ENCODE measurements around the gene DDAH1.
A peak's percentile ranks its signal among the peaks of the same experiment; 100 is the strongest.
"Not testable (repeated sequence)": the region's sequence is repeated elsewhere in the genome, so short reads cannot be mapped to it uniquely, and the experiment has no call there.

The DDAH1 gene

DNA sequence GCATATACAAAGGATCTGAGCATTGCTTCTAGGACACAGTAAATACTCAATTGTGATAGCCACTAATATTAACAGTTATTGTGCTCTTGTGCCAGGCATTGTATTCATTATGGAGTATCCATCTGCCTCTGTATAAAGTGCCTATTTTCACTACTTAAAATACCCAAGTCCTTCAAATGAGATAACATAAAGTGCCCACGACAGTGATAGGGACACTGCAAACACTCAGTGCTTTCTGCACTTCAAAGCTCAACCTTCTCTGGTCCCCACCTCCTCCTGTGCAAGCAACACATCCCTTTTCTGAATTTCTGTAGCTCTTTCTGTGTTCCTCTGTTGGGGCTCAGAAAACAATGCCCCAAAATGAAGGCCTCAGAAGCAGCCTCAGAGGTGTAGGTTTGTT, 6.6 kb upstream of the DDAH1 start:
- no peaks in the 10 kb centered on the region for H3K9me3 ChIP-seq (ENCODE audit: control insufficient read depth in 2 of 2, low read length in 2 of 2)
- no peak overlapping the region for H3K9ac ChIP-seq (ENCODE audit: low read depth in 1 of 2, low read length in 2 of 2)
- no peaks in the 10 kb centered on the region for H3K27me3 ChIP-seq (ENCODE audit: control insufficient read depth in 2 of 2, insufficient read depth in 2 of 2, low read length in 2 of 2)
- no peaks in the 10 kb centered on the region for H3K36me3 ChIP-seq (ENCODE audit: control insufficient read depth in 2 of 2, insufficient read depth in 2 of 2, low read length in 2 of 2)
- H3K27ac ChIP-seq (ENCODE audit: low read depth in 2 of 2, low read length in 2 of 2): no peak overlapping the region
- H3K4me1 ChIP-seq (ENCODE audit: control insufficient read depth in 2 of 2, insufficient read depth in 2 of 2, low read length in 2 of 2): no peaks in the 10 kb centered on the region
- H3K4me3 ChIP-seq (ENCODE audit: low read length in 2 of 2): no peak overlapping the region

DNA sequence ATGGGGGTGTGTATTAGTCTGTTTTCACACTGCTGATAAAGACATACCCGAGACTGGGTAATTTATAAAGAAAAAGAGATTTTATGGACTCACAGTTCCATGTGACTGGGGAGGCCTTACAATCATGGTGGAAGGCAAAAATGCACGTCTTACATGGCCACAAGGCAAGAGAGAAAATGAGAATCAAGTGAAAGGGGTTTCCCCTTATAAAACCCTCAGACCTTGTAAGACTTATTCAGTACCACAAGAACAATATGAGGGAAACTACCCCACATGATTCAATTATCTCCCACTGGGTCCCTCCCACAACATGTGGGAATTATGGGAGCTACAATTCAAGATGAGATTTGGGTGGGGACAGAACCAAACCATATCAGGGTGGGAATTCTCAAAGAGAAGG, 5.2 kb upstream of the DDAH1 start:
- H3K36me3 ChIP-seq (ENCODE audit: control insufficient read depth in 2 of 2, insufficient read depth in 2 of 2, low read length in 2 of 2); H3K4me1 ChIP-seq (ENCODE audit: control insufficient read depth in 2 of 2, insufficient read depth in 2 of 2, low read length in 2 of 2); H3K9ac ChIP-seq (ENCODE audit: low read depth in 1 of 2, low read length in 2 of 2); H3K27me3 ChIP-seq (ENCODE audit: control insufficient read depth in 2 of 2, insufficient read depth in 2 of 2, low read length in 2 of 2); H3K4me3 ChIP-seq (ENCODE audit: low read length in 2 of 2); H3K27ac ChIP-seq (ENCODE audit: low read depth in 2 of 2, low read length in 2 of 2); H3K9me3 ChIP-seq (ENCODE audit: control insufficient read depth in 2 of 2, low read length in 2 of 2): not testable (repeated sequence)

DNA sequence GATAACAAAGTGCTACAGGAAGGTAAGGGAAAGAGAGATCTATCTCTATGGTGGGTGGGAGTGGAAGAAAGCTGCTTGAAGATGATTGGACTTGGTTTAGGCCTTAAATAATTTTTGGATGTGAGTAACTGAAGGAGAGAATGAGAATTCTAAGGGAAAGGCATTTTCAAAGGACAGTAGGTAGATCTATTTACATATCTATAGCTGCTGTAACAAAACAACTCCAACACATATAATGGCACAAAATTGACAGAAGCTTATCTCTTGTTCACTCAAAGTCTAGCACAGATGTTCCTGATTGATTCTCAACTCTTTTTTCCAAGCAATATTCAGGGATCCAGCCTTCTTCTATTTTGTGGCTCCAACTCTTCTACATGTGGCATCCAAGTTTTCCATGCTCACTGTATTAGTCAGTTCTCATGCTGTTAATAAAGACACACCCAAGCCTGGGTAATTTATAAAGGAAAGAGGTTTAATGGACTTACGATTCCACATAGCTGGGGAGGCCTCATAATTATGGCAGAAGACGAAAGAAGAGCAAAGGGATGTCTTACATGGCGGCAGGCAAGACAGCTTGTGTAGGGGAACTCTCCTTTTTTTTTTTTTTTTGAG, 3.1 kb upstream of the DDAH1 start:
- Histone ChIP-seq H3K9me3 (ENCODE audit: control insufficient read depth in 2 of 2, low read length in 2 of 2) (no peaks in the 10 kb centered on the region), H3K9ac (ENCODE audit: low read depth in 1 of 2, low read length in 2 of 2) (no peak overlapping the region), H3K36me3 (ENCODE audit: control insufficient read depth in 2 of 2, insufficient read depth in 2 of 2, low read length in 2 of 2) (no peaks in the 10 kb centered on the region), H3K27me3 (ENCODE audit: control insufficient read depth in 2 of 2, insufficient read depth in 2 of 2, low read length in 2 of 2) (no peaks in the 10 kb centered on the region), H3K4me1 (ENCODE audit: control insufficient read depth in 2 of 2, insufficient read depth in 2 of 2, low read length in 2 of 2) (peaks cover 4 to 9% of the 10 kb centered on the region in 2 donors), H3K27ac (ENCODE audit: low read depth in 2 of 2, low read length in 2 of 2) (no peak overlapping the region), H3K4me3 (ENCODE audit: low read length in 2 of 2) (no peak overlapping the region)

DNA sequence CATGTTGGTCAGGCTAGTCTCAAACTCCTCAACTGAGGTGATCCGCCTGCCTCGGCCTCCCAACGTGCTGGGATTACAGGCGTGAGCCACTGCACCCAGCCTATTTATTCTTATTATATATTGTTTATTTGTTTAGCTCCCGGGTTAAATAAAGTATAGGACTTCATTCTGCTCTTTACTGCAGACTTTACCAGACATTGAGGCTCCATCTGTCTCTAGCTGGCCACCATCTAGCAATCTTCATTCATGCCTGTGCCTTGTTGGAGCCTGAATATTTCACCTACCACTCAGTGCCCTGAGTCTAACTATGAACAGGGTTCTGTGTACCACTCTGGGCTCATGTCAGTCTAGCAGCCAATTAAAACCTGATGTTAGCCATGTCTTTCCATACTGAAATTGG, 2.1 kb upstream of the DDAH1 start:
- H3K36me3 ChIP-seq (ENCODE audit: control insufficient read depth in 2 of 2, insufficient read depth in 2 of 2, low read length in 2 of 2): no peaks in the 10 kb centered on the region
- H3K4me3 ChIP-seq (ENCODE audit: low read length in 2 of 2): no peak overlapping the region
- H3K4me1 ChIP-seq (ENCODE audit: control insufficient read depth in 2 of 2, insufficient read depth in 2 of 2, low read length in 2 of 2): peaks cover 8 to 16% of the 10 kb centered on the region in 2 donors

DNA sequence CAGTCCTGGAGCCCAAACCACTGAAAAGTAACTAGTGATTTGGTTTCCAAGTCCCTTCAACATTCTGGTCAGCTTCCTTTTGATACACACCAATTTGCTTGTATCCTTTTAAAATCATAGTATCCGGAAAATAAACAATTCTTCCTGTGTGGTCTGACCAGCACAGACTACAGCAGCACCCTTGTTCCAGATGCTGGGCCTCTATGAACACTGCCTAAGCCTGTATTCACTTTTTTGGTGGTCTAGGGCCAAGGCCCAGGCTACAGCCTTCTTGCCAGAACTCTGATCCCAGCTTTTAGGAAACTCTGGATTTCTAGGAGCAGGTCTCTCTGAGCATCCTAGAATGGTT, 801 bp upstream of the DDAH1 start:
- no peaks in the 10 kb centered on the region for H3K9me3 ChIP-seq (ENCODE audit: control insufficient read depth in 2 of 2, low read length in 2 of 2)
- no peaks in the 10 kb centered on the region for H3K36me3 ChIP-seq (ENCODE audit: control insufficient read depth in 2 of 2, insufficient read depth in 2 of 2, low read length in 2 of 2)
- peak overlapping the region; percentile 71 to 90 for H3K4me3 ChIP-seq (ENCODE audit: low read length in 2 of 2)
- H3K27ac ChIP-seq (ENCODE audit: low read depth in 2 of 2, low read length in 2 of 2): peak overlapping the region; percentile 85 to 92
- peaks cover 14 to 24% of the 10 kb centered on the region in 2 donors for H3K4me1 ChIP-seq (ENCODE audit: control insufficient read depth in 2 of 2, insufficient read depth in 2 of 2, low read length in 2 of 2)
- no peaks in the 10 kb centered on the region for H3K27me3 ChIP-seq (ENCODE audit: control insufficient read depth in 2 of 2, insufficient read depth in 2 of 2, low read length in 2 of 2)
- H3K9ac ChIP-seq (ENCODE audit: low read depth in 1 of 2, low read length in 2 of 2): peak overlapping the region in 1 of 2 donors; percentile 83

More for the DNA sequence above, 2.1 kb upstream of the DDAH1 start:
- Histone ChIP-seq H3K27me3 (ENCODE audit: control insufficient read depth in 2 of 2, insufficient read depth in 2 of 2, low read length in 2 of 2) (no peaks in the 10 kb centered on the region), H3K27ac (ENCODE audit: low read depth in 2 of 2, low read length in 2 of 2) (no peak overlapping the region), H3K9ac (ENCODE audit: low read depth in 1 of 2, low read length in 2 of 2) (no peak overlapping the region), H3K9me3 (ENCODE audit: control insufficient read depth in 2 of 2, low read length in 2 of 2) (no peaks in the 10 kb centered on the region)

DNA sequence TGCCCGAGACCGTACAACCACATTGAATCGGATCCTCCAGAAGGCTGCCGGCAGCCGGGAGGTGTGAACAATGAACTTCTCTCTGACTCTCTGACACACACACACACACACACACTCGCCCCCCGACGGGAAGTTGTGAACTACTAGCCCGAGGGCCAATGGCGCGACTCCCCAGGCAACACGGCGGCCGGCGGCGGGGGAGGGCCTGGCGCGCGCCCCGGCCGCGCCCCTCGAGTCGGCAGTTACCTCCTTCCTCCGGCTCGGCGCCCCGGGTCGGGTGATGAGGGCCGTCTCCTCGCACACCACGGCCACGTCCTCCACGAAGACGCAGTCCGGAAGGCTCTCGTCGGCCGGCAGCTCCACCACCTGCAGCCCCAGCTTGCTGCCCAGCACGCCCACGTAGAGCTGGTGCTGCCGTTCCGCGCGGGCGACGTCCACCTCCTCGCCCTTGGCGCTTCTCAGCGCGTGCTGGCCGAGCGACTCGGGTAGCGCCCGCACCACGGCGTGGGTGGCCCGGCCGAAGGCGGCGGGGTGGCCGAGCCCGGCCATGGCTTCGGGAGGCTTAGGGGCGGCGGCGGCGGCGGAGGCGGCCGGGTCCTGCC, 361 bp downstream of the DDAH1 start:
- peak overlapping the region; percentile 82 to 90 for H3K4me3 ChIP-seq (ENCODE audit: low read length in 2 of 2)
- peaks cover 22 to 31% of the 10 kb centered on the region in 2 donors for H3K4me1 ChIP-seq (ENCODE audit: control insufficient read depth in 2 of 2, insufficient read depth in 2 of 2, low read length in 2 of 2)
- no peaks in the 10 kb centered on the region for H3K36me3 ChIP-seq (ENCODE audit: control insufficient read depth in 2 of 2, insufficient read depth in 2 of 2, low read length in 2 of 2)
- no peaks in the 10 kb centered on the region for H3K9me3 ChIP-seq (ENCODE audit: control insufficient read depth in 2 of 2, low read length in 2 of 2)
- peak overlapping the region; percentile 85 to 92 for H3K27ac ChIP-seq (ENCODE audit: low read depth in 2 of 2, low read length in 2 of 2)
- peak overlapping the region; percentile 64 to 83 for H3K9ac ChIP-seq (ENCODE audit: low read depth in 1 of 2, low read length in 2 of 2)
- H3K27me3 ChIP-seq (ENCODE audit: control insufficient read depth in 2 of 2, insufficient read depth in 2 of 2, low read length in 2 of 2): no peaks in the 10 kb centered on the region

DNA sequence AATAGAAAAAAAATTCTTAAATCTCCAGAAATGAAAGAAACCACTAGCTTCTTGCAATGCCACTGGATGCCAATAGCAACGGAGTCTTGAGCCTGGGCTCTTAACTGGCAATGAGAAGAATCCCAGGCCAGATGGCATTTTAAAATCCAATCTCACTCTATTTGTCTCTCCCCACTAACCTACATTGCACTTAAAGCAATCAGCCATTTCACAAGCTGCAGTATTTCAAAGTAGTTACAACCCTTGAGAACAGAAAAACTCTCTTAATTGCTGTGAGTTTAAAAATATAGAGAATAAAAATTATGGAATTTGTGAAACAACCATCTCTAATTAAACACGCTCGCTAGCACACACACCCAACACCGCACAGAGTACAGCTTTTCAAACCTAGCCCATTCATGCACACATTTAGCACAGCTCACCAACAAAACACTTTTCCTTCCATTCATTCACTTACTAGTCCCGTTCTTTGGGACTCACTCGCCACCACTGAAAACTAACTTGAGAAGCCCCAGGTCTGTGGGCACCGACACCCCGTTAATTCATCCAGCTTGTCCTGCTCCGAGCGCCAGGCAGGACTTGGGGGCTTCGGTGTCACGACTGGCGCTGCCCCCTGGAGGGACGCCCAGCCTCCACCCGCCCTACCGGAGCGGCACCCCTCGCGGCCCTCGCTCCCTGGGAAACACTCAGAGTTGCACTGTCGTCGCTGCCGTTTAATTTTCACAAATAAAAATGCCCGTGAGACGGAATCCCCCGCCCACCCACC, 1.0 kb downstream of the DDAH1 start:
- no peaks in the 10 kb centered on the region for H3K36me3 ChIP-seq (ENCODE audit: control insufficient read depth in 2 of 2, insufficient read depth in 2 of 2, low read length in 2 of 2)
- no peaks in the 10 kb centered on the region for H3K27me3 ChIP-seq (ENCODE audit: control insufficient read depth in 2 of 2, insufficient read depth in 2 of 2, low read length in 2 of 2)
- peak overlapping the region; percentile 85 to 92 for H3K27ac ChIP-seq (ENCODE audit: low read depth in 2 of 2, low read length in 2 of 2)
- peak overlapping the region; percentile 64 to 83 for H3K9ac ChIP-seq (ENCODE audit: low read depth in 1 of 2, low read length in 2 of 2)
- H3K4me1 ChIP-seq (ENCODE audit: control insufficient read depth in 2 of 2, insufficient read depth in 2 of 2, low read length in 2 of 2): peaks cover 22 to 31% of the 10 kb centered on the region in 2 donors
- H3K4me3 ChIP-seq (ENCODE audit: low read length in 2 of 2): peak overlapping the region; percentile 82 to 90
- H3K9me3 ChIP-seq (ENCODE audit: control insufficient read depth in 2 of 2, low read length in 2 of 2): no peaks in the 10 kb centered on the region

DNA sequence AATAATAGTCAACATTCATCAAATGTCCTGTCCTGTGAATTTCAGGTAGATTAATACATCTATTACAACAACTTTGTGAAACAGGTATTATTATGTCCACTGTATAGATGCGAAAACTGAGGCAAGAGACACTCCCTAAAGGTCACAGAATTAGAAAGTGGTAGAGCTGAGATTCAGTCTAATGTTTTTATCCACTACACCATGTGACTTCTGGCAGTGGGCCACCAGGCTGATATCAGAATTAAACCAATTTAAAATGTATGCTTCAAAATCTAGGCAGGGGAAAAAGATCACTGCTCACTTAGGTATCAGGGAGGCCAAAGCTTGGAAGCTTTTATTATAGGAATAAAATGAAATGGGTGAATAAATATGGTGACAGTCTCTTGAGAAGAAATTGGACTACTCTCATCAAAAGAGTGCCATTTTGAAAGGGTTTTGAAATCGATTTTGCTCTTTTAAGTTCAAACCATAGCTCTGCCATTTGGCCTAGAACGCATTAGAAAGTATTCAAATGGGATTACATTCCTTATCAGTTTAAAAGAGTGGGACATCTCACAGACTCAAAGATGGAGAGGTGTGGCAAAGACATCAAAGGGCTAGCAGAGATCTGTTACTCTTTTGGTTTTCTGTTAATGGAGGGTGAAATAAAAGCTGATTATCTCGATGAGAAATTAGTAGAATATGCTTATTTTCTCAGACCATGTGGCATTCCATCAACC, 1.9 kb downstream of the DDAH1 start:
- Histone ChIP-seq H3K36me3 (ENCODE audit: control insufficient read depth in 2 of 2, insufficient read depth in 2 of 2, low read length in 2 of 2) (no peaks in the 10 kb centered on the region), H3K9me3 (ENCODE audit: control insufficient read depth in 2 of 2, low read length in 2 of 2) (no peaks in the 10 kb centered on the region), H3K27me3 (ENCODE audit: control insufficient read depth in 2 of 2, insufficient read depth in 2 of 2, low read length in 2 of 2) (no peaks in the 10 kb centered on the region), H3K9ac (ENCODE audit: low read depth in 1 of 2, low read length in 2 of 2) (peak overlapping the region in 1 of 2 donors; percentile 83), H3K4me1 (ENCODE audit: control insufficient read depth in 2 of 2, insufficient read depth in 2 of 2, low read length in 2 of 2) (peaks cover 22 to 31% of the 10 kb centered on the region in 2 donors), H3K4me3 (ENCODE audit: low read length in 2 of 2) (peak overlapping the region; percentile 82 to 90), H3K27ac (ENCODE audit: low read depth in 2 of 2, low read length in 2 of 2) (no peak overlapping the region)

DNA sequence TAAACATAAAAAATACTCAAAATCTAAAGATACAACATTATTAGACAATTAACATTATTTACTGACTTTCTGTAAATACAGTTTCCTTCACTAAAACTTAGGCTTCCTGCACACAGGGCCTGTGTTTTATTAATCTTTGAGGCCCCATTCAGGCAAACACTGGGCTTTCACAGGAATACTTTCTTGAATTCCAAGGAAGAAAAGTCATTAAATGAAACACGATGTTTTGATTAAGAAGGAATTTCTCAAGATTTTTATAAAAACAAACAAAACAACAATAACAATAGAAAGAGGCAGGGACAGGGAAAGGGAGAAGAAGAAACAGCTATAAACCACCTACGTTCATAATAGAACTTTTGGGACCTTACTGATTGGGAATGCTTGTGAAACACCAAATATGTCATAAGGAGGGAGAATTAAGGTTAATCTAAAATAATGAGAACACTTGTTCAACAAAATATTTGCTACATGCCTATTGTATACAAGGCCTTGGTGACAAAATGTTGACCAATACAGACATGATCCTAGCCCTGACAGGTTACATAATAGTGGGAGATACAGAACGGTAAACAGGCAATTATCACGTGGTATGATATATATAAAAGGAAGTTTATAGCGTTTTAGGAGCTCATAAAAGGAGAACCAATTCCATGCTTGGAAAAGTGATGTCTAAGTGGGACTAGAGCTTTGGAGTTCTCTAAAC, 3.6 kb downstream of the DDAH1 start:
- Histone ChIP-seq H3K36me3 (ENCODE audit: control insufficient read depth in 2 of 2, insufficient read depth in 2 of 2, low read length in 2 of 2) (no peaks in the 10 kb centered on the region), H3K27ac (ENCODE audit: low read depth in 2 of 2, low read length in 2 of 2) (peak overlapping the region; percentile 69 to 71), H3K9ac (ENCODE audit: low read depth in 1 of 2, low read length in 2 of 2) (no peak overlapping the region), H3K4me3 (ENCODE audit: low read length in 2 of 2) (no peak overlapping the region), H3K9me3 (ENCODE audit: control insufficient read depth in 2 of 2, low read length in 2 of 2) (no peaks in the 10 kb centered on the region), H3K4me1 (ENCODE audit: control insufficient read depth in 2 of 2, insufficient read depth in 2 of 2, low read length in 2 of 2) (peaks cover 22 to 31% of the 10 kb centered on the region in 2 donors), H3K27me3 (ENCODE audit: control insufficient read depth in 2 of 2, insufficient read depth in 2 of 2, low read length in 2 of 2) (no peaks in the 10 kb centered on the region)
